Activated T-cell treated with anti-CD3 and anti-CD28 coated beads, Interleukin-2, amount 50 U/mL, for 1 hour (primary cell): ENCODE measurements around the gene ELOVL3.
A peak's percentile ranks its signal among the peaks of the same experiment; 100 is the strongest.
"Not testable (repeated sequence)": the region's sequence is repeated elsewhere in the genome, so short reads cannot be mapped to it uniquely, and the experiment has no call there.

Experiments
- DNase-seq: peaks from one replicate; pipeline ENCODE4 v3.0.0-alpha.2; 2020

Gene ELOVL3

GRCh38 chr10:102227050-102227449 is 951 bp downstream of the ELOVL3 start:
- no peak for DNase-seq

DNA sequence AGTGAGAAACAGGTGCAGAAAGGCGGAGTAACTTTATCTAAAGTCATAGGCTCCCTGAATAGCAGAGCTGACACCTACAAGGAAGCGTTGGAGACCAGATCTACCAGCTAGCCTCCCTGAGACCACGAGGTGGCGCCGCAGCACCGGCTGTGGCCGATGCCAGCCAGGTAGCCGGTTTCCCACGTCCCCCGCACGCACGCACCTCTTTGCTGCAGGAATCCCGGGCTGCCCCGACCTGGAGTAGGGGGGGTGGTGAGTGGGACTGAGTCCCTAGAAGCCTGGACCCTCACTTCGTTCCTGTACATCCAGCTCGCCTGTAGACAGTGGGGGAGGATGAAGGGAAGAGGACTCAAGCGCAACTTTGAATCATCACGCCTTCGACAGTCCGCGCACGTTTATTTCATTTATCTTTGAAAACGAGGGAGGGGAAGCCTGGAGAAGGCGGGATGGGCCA is 3.7 kb downstream of the ELOVL3 start:
- peak; percentile 88 for DNase-seq

DNA sequence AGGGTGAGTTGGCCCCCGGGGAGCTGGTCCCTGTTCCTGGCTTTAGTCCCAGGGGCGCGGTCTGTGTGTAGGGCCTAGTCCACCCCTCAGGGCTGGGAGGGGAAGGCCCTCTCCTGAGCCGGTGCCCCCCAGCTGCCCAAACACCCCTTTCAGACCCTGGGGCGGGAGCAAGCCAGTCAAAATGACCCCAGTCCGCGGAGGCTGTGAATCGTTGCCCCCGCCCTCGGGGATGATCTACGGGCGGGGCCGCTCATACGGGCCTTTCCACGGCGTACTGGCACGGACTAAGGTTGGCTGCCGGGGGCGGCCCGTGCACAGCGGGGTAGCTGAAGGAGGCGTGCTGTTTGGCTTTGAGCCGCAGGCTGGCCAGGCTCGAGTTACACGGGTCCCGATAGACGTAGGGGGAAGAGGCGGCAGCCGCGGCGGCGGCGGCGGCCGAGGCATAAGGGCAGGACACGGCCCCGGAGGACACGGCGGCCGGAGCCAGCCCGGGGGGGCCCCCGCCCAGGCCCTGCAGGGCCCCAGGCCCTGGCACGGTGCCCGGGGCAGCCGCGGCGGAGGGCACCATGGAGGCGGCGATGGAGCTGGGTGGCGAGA is 4.3 kb downstream of the ELOVL3 start:
- peak; percentile 52 for DNase-seq

DNA sequence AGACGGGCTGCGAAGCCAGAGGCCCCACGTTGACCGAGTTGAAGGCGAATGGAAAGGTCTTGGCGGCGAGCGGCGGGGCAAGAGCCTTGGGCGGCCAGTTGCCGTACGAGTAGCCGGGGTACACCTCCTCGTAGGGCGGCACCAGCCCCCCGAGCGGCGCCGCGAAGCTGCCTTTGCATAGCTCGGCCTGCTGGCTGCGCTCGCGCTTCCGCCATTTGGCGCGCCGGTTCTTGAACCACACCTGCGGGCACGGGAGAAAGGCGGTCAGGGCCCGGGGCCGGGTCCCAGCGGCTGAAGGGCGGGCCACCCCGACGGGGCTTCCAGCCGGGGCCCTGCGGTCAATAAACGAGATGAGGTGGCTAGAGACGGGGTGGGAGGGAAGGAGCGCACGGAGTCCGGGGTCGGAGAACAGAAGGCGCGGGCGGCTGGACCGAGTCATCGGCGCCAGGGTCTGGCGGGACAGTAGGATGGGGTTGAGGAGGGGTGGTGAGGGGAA is 4.8 kb downstream of the ELOVL3 start:
- DNase-seq = peak; percentile 66

DNA sequence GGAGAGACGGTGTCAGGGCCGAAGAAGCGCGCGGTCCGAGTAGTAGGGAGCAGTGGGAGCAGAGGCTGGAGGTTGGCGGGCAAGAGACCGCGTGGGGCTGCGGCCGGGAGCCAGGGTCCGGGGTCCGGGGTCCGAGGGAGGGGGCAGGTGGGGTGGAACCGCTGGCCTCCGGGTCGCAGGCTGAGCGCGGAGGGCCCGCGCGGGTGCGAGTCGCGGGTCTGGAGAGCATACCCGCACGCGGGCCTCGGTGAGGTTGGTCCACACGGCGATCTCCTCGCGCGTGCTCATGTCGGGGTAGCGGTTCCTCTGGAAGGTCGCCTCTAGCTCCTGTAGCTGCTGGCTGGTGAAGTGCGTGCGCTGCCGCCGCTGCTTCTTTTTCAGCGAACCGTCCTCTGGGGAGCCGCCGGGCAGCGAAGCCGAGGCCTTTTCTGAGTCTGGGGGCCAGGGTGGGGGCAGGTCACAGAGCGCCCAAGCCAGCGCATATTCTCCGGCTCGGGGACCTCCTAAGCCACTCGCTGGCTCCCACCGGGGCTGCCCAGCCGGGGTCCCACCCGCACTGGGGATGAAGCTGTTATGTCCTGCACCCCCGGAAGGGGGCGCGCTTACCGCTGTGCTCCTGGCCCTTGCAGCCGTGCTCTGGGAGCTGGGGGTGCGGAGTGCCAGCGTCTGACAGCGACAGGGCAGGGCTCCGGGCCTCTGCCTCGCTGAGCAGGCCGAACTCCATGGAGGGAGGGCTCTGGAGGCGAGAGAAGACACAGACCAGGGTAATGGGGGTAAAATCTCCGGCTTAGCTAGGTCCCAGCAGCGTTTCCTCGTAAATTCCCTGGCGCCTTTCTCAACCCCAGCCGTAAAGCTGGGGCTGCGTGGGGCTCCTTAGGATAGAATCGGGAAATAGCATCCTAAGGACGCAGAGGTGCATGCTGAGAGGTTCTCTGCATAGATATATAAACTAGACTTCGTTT is 5.5 kb downstream of the ELOVL3 start:
- DNase-seq = peak; percentile 77

DNA sequence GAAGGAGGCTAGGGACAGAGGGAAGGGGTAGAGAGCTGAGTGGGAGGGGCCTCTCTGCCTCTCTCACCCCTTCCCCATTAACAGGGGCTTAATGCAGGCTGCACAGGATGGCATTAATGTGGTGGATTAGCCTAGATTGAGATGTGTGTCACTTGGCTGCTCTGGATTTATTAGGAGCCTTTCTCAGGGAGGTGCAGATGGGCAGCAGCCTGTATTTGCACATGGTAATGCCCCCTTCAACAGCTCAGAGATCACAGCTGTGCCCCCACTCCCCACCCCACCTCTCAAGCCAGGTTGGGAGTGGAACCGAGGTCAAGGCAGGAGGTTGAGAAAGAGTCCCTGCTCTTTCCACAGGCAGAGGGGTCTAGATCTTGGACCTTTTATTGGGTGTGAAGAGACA is 7.9 kb downstream of the ELOVL3 start:
- no peak for DNase-seq

DNA sequence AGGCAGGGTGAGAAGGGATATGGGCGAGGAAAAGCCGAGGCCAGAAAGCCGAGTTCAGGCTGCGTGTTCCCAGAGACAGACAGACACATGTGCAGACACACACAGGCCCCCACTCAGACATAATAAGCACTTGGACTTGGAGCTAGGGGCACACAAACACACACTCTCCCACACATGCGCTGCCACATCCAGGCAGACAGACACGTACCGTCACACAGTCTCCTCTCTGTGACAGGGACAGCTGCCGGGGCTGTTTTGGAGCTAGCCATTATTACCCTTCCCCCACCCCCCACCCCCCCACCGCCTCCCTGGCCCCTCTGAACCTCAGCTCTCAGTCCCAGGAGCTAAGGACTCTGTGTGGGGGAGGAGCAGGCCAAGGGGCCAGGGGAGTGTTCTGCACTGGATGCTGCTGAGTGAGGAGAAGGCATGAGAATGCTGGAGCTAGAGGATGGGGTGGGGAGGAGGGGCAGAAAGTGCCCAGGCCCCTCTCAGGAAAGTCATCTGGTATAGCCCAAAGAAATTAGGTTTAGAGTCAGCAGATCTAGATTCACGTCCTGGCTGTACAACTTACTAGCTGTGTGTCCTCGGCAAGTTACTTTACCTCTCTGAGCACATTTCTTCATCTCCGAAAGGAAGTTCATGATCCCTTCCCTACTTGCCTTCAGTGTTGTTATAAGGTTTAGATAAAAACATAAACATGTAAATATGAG is 8.9 kb downstream of the ELOVL3 start:
- no peak for DNase-seq

DNA sequence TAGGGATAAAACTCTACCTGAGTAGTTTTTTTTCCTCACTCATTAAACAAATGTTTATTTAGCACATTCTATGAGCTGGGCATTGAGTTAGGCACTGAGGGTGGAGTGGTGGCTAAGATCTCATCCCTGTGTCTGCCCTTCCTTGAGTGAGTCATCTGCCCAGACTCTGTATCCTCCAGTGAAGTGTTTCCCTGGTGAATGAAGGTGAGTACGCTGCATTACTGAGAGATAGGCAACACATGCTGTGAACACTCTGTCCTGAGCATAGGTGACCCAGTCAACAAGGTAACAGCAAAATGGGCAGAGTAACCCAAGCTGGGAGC is 9.5 kb downstream of the ELOVL3 start:
- no peak for DNase-seq

GRCh38 chr10:102236006-102236405 is 9.9 kb downstream of the ELOVL3 start:
- DNase-seq = no peak

DNA sequence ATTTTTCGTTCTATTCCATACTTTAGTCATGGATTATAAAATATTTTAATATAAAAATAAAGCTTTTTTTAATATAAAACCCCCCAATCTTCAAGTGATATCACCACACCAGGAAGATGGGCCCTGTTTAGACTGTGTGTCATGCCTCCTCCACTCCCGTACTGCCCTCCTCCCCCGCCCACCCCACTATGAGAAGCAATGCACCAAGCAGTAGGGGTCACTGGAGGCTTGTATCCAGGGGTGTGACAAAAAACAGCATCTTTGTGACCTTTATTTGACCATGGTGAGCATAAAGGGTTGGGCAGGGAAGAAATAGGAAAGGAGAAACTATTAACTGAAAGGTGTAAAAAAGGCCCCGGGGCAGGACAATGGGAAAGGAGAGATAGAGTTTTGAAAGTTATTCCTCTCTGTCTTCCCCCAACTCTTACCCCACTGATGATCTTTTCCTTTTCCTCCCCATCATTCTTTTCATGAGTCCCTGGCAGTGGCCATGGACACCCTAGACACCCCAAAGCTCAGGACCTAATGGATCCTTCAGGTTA is 11.7 kb downstream of the ELOVL3 start:
- DNase-seq = no peak

GRCh38 chr10:102240467-102241031 is 14.4 kb downstream of the ELOVL3 start:
- DNase-seq = no peak

DNA sequence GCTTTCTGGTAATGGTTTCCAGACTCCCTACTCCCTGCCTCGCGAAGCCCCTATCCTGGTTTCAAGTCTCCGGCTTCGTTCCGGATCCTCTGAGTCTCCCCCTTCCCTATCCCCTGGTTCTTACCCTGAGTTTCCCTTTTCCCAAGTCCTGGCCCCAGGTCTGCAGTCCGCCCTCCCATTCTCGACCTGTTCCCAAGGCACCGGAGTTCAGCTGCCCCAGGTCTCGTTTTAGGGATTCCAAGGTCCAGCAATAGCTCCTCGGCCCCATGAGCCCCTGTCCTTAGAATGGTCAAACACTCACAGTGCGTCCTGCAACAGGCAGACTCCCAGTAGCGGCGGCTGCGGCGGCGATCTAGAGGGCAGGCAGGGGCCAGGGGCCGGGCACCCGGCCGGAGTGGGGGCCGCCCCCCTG is 14.9 kb downstream of the ELOVL3 start:
- DNase-seq = no peak

DNA sequence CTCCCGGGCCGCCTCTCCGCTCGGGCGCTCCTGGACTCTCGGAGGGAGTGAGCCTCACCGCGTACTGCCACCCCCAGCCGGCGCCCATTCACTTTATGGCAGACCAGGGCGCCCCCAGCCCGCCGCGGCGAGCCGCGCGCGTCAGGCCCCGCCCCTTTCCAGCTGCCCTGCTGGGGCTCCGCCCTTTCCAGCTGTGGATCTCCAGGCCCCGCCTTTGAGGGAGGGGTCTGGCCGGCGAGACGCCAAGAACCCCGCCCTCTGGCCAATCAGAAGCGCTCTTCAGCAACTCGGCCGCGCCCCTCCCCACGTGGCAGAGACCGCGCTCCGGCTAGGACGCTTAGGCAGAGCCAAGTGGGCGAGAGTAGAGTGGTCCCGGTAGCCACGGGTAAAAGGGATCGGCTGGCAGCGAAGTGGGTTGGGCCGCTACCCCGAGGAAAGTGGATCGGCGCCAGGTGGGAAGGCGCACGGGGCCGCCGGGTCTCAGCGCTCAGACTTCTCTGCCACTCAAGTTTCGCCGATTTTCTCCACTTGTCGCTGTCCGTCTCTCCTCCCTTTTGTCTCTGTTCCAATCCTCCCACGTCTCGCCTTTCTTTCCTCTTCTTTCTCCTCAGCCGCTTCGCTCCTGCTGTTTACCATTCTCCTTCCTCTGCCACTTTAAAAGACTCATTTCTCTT is 15.5 kb downstream of the ELOVL3 start, which contains the start of gene PITX3:
TSS of gene PITX3 (minus strand) at position 69 of the 674 bp plus-strand sequence. CDS start 9,432 bp downstream, outside the sequence.
- peak; percentile 90 for DNase-seq

DNA sequence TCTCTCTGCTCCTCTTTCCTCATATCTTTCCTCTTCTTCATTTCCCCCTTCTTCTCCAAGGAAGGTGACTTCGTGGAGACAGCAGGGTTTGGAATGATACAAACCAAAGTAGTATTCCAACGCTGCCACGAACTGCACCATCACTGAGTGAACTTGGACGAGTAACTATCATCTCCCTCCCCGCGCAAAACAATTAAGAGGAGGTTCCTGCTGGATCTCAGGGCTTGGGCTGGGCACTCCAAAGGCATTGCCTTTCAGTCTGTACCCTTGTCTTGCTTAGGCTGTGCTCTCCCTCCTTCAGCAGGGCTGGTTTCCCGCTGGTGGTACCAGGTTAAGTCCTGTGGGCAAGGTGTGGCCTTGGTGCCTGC is 16.0 kb downstream of the ELOVL3 start:
- DNase-seq = no peak

DNA sequence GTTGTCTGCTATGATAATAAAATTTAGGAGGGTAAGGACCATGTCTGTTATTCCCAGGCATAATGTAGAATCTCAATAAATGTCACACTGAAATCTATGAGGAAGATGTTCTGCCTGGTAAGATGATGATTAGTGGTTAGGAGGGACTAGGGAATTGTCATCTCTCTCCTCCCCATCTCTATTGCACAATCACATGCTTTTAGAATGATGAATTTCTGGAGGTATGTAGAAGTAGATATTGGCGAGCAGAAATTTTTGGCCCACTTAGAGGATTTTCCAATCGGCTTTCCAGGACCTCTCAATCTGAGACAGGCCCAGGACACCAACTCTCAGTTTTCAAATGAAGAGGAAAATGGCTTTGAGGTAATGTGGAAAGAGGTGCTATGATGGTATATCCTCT is 17.2 kb downstream of the ELOVL3 start:
- no peak for DNase-seq

GRCh38 chr10:102245082-102245931 is 19.2 kb downstream of the ELOVL3 start, which contains the start of gene GBF1:
TSS of gene GBF1 (plus strand) at chr10:102245532. CDS start at chr10:102258939, 13,407 bp downstream.
- DNase-seq = peak; percentile 85

GRCh38 chr10:102245932-102246251 is 19.8 kb downstream of the ELOVL3 start:
- DNase-seq = no peak

DNA sequence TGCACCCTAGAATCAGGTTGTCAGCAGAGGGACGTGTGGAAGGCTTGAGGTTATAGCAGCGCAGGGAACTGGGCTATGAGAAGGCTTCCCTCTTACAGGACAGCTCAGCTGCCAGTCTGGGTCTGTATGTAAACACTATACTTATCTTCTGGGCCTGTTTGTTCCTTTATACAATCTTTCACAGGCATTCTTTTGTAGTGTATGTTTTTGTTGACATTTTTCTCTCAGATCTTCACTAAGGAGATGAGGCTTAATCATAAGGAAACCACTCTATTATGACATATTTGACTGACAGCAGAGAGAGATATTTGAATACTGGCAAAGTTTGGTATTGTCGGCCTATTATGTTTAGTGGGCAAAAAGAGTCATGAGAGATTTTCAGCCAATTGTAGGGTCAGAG is 20.2 kb downstream of the ELOVL3 start:
- no peak for DNase-seq

GRCh38 chr10:102247734-102248133 is 21.6 kb downstream of the ELOVL3 start:
- DNase-seq = no peak

GRCh38 chr10:102252508-102252907 is 26.4 kb downstream of the ELOVL3 start:
- DNase-seq = not testable (repeated sequence)

DNA sequence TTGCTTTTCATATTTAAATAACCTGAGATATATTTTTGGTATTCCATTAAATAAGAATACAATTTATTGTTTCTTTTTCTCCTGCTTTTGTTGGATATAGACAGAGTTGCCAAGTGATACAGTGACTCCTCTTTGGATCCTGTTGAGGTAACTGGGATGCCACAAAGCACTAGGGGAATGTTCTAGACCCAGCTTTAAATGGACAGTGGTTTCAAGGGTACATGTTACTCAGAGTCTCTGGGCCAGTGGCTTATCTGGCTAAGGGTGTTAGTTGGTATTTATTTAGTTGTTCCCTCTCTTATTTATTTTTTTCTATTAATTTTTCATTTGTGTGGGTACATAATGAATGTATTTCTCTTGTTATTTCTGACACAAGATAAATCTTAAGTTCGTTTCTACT is 28.3 kb downstream of the ELOVL3 start:
- DNase-seq = no peak
